Measurements from ENCODE around the gene EYS. TPM values are rescaled to one million over a fixed set of nuclear protein-coding genes. Genes with fewer than 3 reads are reported as not detected.

Gene EYS
- polyA plus RNA-seq, 1 experiment, result not detected

DNA sequence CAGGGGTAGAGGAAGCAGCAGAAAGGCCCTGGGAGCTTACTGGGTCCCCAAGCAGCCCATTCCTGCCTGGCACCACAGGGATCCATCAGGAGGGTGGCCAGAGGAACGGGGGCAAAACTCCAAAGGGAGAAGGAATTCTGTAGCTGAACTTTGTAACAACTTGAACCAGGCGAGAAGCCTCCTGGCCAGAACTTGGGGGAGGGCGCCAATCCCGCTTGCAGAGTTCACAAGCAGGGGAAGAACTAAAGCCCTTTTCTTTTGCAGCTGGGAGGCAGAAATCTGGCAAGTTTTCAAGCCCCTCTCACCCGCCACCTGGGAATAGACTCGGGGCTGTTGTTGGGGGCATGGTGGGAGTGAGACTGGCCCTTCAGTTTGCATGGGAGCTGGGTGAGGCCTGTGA, 1882.3 kb downstream of the EYS start:
- H3K4me3 ChIP-seq (ENCODE audit: low read depth, low read length), result no peak overlapping the region
- H3K27me3 ChIP-seq (ENCODE audit: control insufficient read depth, insufficient read depth, low read length), result no peaks in the 10 kb centered on the region
- CTCF ChIA-PET, result interaction anchor here (1.0 kb wide), 1 partner anchor 22 kb away, joined by 3 read pairs; no protein-coding TSS in a partner anchor
- H3K9me3 ChIP-seq (ENCODE audit: control insufficient read depth, insufficient read depth, low read length), result peaks cover 3% of the 10 kb centered on the region; the same call in 1 of the 2 replicates
- POLR2A ChIA-PET, result no interaction called here
- DNase-seq (ENCODE audit: low read depth, low spot score), result no peak
- TF ChIP-seq, protein P1, sequence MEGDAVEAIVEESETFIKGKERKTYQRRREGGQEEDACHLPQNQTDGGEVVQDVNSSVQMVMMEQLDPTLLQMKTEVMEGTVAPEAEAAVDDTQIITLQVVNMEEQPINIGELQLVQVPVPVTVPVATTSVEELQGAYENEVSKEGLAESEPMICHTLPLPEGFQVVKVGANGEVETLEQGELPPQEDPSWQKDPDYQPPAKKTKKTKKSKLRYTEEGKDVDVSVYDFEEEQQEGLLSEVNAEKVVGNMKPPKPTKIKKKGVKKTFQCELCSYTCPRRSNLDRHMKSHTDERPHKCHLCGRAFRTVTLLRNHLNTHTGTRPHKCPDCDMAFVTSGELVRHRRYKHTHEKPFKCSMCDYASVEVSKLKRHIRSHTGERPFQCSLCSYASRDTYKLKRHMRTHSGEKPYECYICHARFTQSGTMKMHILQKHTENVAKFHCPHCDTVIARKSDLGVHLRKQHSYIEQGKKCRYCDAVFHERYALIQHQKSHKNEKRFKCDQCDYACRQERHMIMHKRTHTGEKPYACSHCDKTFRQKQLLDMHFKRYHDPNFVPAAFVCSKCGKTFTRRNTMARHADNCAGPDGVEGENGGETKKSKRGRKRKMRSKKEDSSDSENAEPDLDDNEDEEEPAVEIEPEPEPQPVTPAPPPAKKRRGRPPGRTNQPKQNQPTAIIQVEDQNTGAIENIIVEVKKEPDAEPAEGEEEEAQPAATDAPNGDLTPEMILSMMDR (IDR thresholded peaks at IDR 0.05; ENCODE audit: low read depth, low read length), result no peak
- no peak overlapping the region for H3K27ac ChIP-seq (ENCODE audit: low read depth, low read length)

DNA sequence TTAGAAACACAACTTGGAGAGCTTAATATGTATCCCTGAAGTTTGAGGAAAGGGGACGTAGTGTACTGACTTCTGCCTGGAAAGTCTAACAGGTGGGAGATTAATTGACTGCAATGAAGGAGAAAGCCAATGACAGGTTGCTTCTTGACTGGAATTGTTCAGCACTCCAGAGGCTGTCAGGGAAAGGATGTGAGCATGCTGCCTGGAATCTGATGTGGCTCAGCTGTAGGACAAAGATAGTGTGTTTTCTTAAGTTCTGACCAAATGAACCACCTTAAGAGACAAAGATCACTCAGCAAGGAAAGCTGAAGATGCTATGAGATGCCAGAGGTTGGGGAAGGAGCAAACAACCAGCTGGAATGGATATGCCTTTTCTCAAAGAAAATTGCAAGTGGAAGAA, 1885.6 kb downstream of the EYS start:
- Histone ChIP-seq H3K27ac (ENCODE audit: low read depth, low read length) (no peak overlapping the region), H3K9me3 (ENCODE audit: control insufficient read depth, insufficient read depth, low read length) (no peaks in the 10 kb centered on the region), H3K27me3 (ENCODE audit: control insufficient read depth, insufficient read depth, low read length) (no peaks in the 10 kb centered on the region), H3K4me3 (ENCODE audit: low read depth, low read length) (no peak overlapping the region)
- ChIA-PET CTCF (interaction anchor here (1.1 to 2.4 kb wide), 2 partner anchors 19 to 59 kb away, joined by 4 to 7 read pairs; no protein-coding TSS in a partner anchor), POLR2A (no interaction called here)
- no peak for DNase-seq (ENCODE audit: low read depth, low spot score)
- TF ChIP-seq, protein P1 (IDR thresholded peaks at IDR 0.05; ENCODE audit: low read depth, low read length), result no peak

DNA sequence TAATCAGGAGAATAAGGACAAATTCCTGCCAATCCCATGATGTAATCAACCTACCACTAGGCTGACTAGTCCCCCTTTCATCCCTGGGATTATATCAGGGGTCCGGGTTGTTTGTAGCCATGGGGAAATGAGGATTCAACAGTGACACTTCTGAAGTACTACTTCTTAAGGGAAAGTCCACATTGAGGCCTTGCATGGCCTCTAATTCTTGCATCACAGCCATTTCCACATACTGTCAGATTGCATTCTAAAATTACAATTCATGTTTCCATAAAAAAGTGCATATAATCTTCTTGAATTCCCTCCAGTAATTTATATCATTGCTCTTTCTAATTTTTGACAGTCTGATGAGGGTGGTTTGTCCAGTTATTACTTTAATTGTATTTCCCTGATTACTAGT, 1887.2 kb downstream of the EYS start:
- DNase-seq (ENCODE audit: low read depth, low spot score), result no peak
- POLR2A ChIA-PET, result no interaction called here
- CTCF ChIA-PET, result interaction anchor here (2.4 kb wide), 1 partner anchor 18 kb away, joined by 7 read pairs; no protein-coding TSS in a partner anchor
- H3K27ac ChIP-seq (ENCODE audit: low read depth, low read length), result no peak overlapping the region
- no peaks in the 10 kb centered on the region for H3K9me3 ChIP-seq (ENCODE audit: control insufficient read depth, insufficient read depth, low read length)
- no peaks in the 10 kb centered on the region for H3K27me3 ChIP-seq (ENCODE audit: control insufficient read depth, insufficient read depth, low read length)
- TF ChIP-seq, protein P1 (IDR thresholded peaks at IDR 0.05; ENCODE audit: low read depth, low read length), result no peak
- no peak overlapping the region for H3K4me3 ChIP-seq (ENCODE audit: low read depth, low read length)

DNA sequence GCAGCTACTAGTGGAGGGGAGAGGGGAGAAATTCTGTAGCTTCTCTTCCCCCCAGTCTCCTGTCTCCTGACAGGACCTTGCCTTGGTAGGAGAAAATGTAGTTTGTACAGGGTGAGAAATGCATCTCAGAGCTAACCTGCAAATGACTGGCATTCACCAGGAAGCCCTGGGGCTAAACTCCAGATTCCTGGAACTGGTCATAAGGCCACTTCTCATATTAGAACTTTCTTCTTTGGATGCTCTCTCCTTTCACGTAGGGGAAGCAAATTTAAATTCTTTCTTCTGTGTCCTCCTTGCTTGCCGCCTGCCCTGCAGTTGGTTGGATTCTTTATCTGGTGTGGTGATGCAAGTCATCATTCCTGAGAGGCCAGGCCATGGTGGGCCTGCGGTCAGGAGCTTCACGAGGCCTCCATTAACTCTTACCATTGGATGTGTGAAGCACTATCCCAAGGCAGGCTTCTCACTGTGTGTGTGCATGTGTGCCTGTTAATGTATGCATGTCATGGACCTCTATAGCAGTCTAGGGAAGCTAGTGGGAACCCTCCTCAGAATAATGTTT, 1889.5 kb downstream of the EYS start:
- TF ChIP-seq, protein P1 (IDR thresholded peaks at IDR 0.05; ENCODE audit: low read depth, low read length), result no peak
- H3K4me3 ChIP-seq (ENCODE audit: low read depth, low read length), result no peak overlapping the region
- no peak for DNase-seq (ENCODE audit: low read depth, low spot score)
- no peaks in the 10 kb centered on the region for H3K27me3 ChIP-seq (ENCODE audit: control insufficient read depth, insufficient read depth, low read length)
- ChIA-PET CTCF (interaction anchor here (0.7 to 2.2 kb wide), 9 partner anchors 13 to 513 kb away, joined by 3 to 9 read pairs (median 3); no protein-coding TSS in a partner anchor), POLR2A (no interaction called here)
- no peak overlapping the region for H3K27ac ChIP-seq (ENCODE audit: low read depth, low read length)
- H3K9me3 ChIP-seq (ENCODE audit: control insufficient read depth, insufficient read depth, low read length), result no peaks in the 10 kb centered on the region

DNA sequence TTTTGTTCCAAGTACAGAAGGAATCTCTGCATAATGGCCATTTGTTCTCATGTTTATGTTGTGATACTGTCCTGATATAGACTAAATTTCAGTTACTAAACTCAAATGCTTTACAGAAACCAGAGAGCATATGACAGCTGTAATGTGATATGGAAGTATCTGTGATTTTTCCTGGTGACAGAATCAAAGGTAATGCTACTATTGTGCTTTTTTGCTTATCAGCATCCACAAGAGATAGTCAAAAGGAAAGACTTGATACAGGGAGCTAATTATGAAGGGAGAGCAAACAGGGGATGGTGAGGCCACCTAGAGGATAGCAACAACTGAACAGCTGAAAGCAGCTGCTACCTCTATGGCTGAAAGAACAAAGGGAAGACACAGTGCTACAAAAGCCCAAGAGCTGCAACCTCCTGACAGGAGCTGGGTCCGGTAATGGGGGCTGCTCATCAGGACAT, 1890.0 kb downstream of the EYS start:
- Histone ChIP-seq H3K27ac (ENCODE audit: low read depth, low read length) (no peak overlapping the region), H3K9me3 (ENCODE audit: control insufficient read depth, insufficient read depth, low read length) (no peaks in the 10 kb centered on the region), H3K4me3 (ENCODE audit: low read depth, low read length) (no peak overlapping the region), H3K27me3 (ENCODE audit: control insufficient read depth, insufficient read depth, low read length) (no peaks in the 10 kb centered on the region)
- TF ChIP-seq, protein P1 (IDR thresholded peaks at IDR 0.05; ENCODE audit: low read depth, low read length), result peak; percentile 38
- ChIA-PET CTCF (interaction anchor here (0.7 to 2.2 kb wide), 10 partner anchors 12 to 514 kb away, joined by 3 to 9 read pairs (median 3); no protein-coding TSS in a partner anchor), POLR2A (no interaction called here)
- DNase-seq (ENCODE audit: low read depth, low spot score), result no peak

Measured in AG04450 (cell line).